GM19438 (cell line): ENCODE results near the gene NUP98.

Experiments used
- ATAC-seq: cut with Tn5 transposase; IDR thresholded peaks from one replicate; pipeline ENCODE4 v1.9.1; 2021; ENCODE audit warnings: low read depth; ENCODE audit not compliant: unreplicated experiment

Gene NUP98

DNA sequence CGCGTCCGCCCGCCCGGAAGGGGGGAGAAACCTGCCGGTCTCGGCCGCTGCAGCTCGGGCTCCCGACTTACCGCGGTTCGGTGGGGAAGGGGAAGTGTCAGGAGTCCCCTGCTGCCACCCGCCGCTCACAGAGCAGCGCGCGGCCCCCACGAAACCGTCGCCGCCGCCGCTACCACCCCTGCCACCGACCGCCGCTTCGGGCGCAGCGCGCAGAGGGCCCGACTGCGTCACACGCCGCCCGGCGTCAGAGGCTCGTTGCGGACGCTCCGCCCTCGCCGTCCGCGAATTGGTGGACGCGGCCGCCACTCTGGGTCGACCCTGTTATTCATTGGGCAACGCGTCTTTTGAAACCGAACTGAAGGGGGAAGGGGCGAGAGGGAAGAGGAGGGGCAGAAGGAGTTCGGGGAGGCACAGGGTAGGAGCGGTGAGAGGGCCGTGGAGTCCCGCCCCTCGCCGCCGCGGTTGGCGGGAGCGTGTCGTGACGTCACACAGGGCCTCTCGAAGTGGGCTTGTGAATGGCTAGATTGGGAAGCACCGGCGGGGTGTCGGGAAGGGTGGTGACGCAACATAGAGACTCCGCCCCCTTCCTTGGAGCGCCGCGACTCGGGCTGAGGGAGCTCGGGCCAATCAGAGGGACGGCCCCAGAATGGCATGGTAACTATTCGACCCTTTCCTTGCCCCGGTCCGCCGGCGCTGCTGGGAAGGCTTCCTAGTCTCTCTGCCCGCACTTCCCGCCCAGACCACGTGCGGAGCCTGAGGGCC, at the start of gene NUP98:
TSS of gene NUP98 (minus strand) at position 226 of the 762 bp plus-strand sequence. CDS start 15,437 bp downstream, outside the sequence.
- ATAC-seq: peak; percentile 88

- ATAC-seq: no peak
Measured at GRCh38 chr11:3845670-3846069, 48.3 kb upstream of the NUP98 start.

DNA sequence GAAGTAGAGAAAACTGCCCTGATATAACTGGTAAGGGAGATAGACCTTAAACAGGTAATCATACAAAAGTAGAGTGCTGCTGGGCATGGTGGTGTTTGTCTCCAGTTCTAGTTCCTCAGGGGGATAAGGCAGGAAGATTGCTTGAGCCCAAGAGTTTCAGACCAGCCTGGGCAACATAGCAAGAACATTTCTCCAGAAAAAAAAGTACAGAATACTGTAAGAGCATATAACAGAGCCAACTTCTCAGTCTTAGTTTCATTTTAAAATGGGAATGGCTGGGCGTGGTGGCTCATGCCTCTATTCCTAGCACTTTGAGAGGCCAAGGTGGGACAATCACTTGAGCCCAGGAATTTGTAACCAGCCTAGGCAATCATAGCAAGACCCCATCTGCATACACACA, 47.9 kb upstream of the NUP98 start:
- no peak for ATAC-seq

DNA sequence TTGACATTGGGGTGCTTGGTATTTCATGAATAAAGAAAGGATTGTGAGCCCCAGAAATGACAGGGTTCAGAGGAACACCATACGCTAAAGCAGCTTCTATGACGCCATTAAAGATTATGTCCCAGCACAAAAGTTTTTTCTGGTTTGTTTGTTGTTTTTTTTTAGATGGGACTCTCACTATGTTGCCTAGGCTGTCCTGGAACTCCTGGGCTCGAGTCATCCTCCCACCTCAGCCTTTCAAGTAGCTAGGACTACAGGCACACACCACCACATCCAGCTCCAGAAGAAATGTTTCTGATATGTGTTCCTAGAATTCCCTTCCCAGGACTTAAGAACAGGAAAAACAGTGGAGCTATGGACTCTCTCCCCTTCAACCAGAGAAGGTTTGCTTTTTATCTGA, 46.0 kb upstream of the NUP98 start:
- ATAC-seq: no peak

- ATAC-seq: peak; percentile 46
Measured at GRCh38 chr11:3841426-3842350, 44.3 kb upstream of the NUP98 start.

DNA sequence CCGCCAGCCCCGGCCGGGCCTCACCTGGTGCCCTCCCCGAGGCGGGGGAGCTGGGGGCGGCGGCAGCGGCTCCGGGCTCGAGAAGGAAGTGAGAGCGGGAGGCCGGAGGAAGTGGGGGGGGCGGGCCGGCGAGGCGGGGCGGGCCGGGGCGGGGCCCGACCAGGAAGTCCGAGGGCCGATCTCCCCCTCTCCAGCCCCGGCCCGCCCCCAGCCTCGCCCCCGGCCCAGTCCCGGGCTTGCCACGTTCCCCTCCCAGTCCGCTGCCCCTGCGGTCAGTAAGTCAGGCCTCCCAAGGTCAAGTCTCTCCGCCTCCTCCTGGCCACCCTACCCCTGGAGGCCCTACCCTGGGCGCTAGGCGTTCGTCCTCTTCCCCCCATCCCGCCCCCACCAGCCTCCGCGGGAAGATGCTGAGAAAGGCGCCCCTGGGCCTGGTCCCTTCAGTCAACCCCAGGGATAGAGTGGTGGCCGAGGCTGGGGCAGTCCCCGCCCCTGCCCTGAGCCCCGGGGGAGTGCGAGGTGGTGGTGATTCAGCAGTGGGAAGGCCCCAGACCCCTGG, 43.6 kb upstream of the NUP98 start, which contains the start of gene RHOG:
TSS of gene RHOG (minus strand) at position 90 of the 556 bp plus-strand sequence. CDS start 12,821 bp downstream, outside the sequence.
- ATAC-seq: peak; percentile 39

GRCh38 chr11:3840004-3840869, 42.9 kb upstream of the NUP98 start:
- no peak for ATAC-seq

- no peak for ATAC-seq
Measured at GRCh38 chr11:3838504-3838903, 41.1 kb upstream of the NUP98 start.

- no peak for ATAC-seq
Measured at GRCh38 chr11:3837793-3838192, 40.4 kb upstream of the NUP98 start.

- ATAC-seq: no peak
Measured at GRCh38 chr11:3836903-3837302, 39.5 kb upstream of the NUP98 start.

- no peak for ATAC-seq
Measured at GRCh38 chr11:3835751-3836150, 38.4 kb upstream of the NUP98 start.

GRCh38 chr11:3834664-3835461, 37.5 kb upstream of the NUP98 start:
- no peak for ATAC-seq

DNA sequence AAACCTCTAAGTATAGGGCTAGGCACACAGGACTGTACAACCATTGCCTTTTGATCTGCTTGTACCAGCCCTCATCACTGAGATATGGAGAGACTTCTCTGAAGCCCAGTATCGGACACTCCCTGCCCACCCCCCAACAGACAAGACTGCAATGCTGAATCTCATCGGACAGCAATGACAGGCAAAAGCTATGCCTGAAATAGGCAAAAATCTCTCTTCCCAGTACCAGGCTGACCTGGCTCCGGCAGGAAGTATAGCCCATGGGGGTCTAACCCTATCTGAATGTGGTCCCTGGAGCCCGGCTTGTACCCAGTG, 37.0 kb upstream of the NUP98 start:
- no peak for ATAC-seq

DNA sequence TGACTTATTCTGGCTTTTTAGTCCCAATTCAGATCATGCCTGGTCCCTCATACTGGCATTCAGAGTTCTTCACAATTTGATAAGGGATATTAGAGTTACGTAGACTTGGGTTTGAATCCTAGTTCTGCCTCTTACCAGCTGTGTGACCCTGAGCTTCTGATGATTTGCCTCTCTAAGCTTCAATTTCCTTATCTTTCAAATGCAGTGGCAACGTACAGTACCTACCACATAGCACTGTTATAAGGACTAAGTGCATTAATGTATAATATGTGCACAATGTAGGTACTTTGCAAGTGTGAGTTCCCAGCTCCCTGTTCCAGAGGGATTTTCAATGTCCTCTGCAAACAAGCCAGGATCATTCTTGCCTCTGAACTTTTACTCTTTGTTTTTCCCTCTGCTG, 36.1 kb upstream of the NUP98 start:
- ATAC-seq: no peak

- no peak for ATAC-seq
Measured at GRCh38 chr11:3832816-3833215, 35.5 kb upstream of the NUP98 start.

DNA sequence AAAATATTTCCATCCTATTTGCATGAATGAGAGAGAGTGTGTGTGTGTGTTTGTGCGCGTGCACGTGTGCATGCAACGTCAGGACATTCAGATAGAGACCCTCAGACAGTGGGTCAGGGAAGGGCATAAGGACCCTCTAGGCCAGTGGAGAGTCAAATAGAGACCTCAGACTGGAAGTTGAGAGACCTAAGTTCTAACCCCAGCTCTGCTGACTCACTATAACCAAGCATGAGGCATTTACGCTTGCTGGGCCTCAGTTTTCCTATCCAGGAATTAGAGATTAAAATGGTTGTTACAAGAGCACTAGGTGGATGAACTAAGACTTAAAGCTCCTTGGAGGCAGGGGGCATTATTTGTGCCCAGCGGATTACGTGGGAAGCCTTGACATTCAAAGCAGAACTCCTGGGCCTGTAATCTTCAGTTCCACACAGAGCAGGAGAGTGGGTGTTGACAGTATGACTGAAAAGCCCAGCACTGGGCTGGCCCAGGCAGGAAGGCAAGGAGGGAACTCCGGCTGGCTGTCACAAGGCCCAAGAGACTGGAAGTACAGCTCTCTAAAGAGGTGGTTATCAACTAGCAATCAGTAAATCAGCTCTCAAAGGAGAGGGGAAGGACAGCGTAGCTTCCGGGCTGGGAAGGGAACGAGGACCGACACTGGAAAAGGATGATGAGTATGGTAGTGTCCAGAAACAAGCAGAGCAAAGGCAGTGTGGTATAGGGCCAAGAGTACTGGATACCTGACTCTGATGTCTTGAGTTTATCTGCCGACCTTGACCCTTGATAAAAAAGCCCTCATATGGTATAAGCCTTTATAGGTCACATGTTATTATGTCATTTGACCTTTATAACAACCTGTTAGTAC, 34.3 kb upstream of the NUP98 start:
- ATAC-seq: no peak

DNA sequence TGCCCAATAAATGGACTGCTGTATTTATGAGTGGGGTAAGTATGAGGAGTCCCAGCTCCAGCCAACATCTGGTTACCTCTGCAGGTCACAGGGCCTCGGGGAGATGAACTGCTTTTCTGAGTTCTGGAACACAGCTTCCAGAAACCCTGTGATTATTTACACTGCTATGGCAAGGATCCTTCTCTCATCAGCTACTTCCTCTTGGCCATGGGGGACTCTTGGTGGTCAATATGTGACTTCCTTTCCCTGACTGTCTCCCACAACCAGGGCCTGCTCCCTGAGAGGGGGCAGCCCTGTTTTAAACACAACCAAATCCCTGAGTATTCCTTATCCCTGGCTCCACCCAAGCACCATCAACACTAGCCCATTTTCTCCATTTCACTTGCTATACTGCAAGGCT, 33.4 kb upstream of the NUP98 start:
- no peak for ATAC-seq

- no peak for ATAC-seq
Measured at GRCh38 chr11:3830088-3830487, 32.7 kb upstream of the NUP98 start.
